Trophoblast cell (in vitro differentiated cells and primary cell): ENCODE data around the gene SSC4D.
"Not testable (repeated sequence)": the region's sequence is repeated elsewhere in the genome, so short reads cannot be mapped to it uniquely, and the experiment has no call there.

ENCODE experiments used
- DNase-seq, 2 donors: peaks; one replicate each; pipeline ENCODE4 v3.0.0-alpha.2; 2016
- H2AFZ ChIP-seq: 2 replicates; pipeline ENCODE4 v1.6.1; 2013; ENCODE audit warnings: low read length, moderate library complexity, mild to moderate bottlenecking; ENCODE audit not compliant: insufficient read depth, poor library complexity
- H2AK5ac ChIP-seq: 2 replicates; pipeline ENCODE4 v1.6.1; 2013; ENCODE audit warnings: mild to moderate bottlenecking, low read length
- H2BK120ac ChIP-seq: 2 replicates; pipeline ENCODE4 v1.6.1; 2013; ENCODE audit warnings: low read length, mild to moderate bottlenecking, moderate library complexity; ENCODE audit not compliant: insufficient read depth, poor library complexity
- H2BK12ac ChIP-seq: 2 replicates; pipeline ENCODE4 v1.6.1; 2013; ENCODE audit warnings: mild to moderate bottlenecking, low read length, moderate library complexity
- H2BK5ac ChIP-seq: 2 replicates; pipeline ENCODE4 v1.6.1; 2013; ENCODE audit warnings: low read length, low read depth, moderate library complexity, mild to moderate bottlenecking; ENCODE audit not compliant: poor library complexity
- H3K14ac ChIP-seq: 2 replicates; pipeline ENCODE4 v1.6.1; 2013; ENCODE audit warnings: mild to moderate bottlenecking, low read length
- H3K18ac ChIP-seq: 2 replicates; pipeline ENCODE4 v1.6.1; 2013; ENCODE audit warnings: mild to moderate bottlenecking, low read length
- H3K23ac ChIP-seq: 2 replicates; pipeline ENCODE4 v1.6.1; 2013; ENCODE audit warnings: low read length
- H3K27ac ChIP-seq: 2 replicates; pipeline ENCODE4 v1.5.1; 2013; ENCODE audit warnings: low read depth, mild to moderate bottlenecking, inconsistent platforms, low read length, moderate library complexity
- H3K27me3 ChIP-seq: 2 replicates; pipeline ENCODE4 v1.6.1; 2013; ENCODE audit warnings: inconsistent platforms, mild to moderate bottlenecking, low read length, moderate library complexity; ENCODE audit not compliant: insufficient read depth
- H3K36me3 ChIP-seq, 2 experiments: 1 replicate in 1 of 2; 2 replicates in 1 of 2; pipeline ENCODE4 v1.6.1; 2013; ENCODE audit warnings: low read length in 2 of 2, mild to moderate bottlenecking in 2 of 2, moderate library complexity in 1 of 2; ENCODE audit not compliant: insufficient read depth in 2 of 2, control insufficient read depth in 1 of 2
- H3K4ac ChIP-seq: 2 replicates; pipeline ENCODE4 v1.6.1; 2013; ENCODE audit warnings: low read depth, mild to moderate bottlenecking, low read length, moderate library complexity
- H3K4me1 ChIP-seq, 2 experiments: 1 replicate in 1 of 2; 2 replicates in 1 of 2; pipeline ENCODE4 v1.6.1; 2013; ENCODE audit warnings: low read length in 2 of 2, mild to moderate bottlenecking in 2 of 2, moderate library complexity in 1 of 2; ENCODE audit not compliant: insufficient read depth in 2 of 2, control insufficient read depth in 1 of 2
- H3K4me2 ChIP-seq: 2 replicates; pipeline ENCODE4 v1.6.1; 2013; ENCODE audit warnings: inconsistent platforms, mild to moderate bottlenecking, low read length, moderate library complexity
- H3K4me3 ChIP-seq: 2 replicates; pipeline ENCODE4 v1.5.1; 2013; ENCODE audit warnings: mild to moderate bottlenecking, low read depth, low read length, inconsistent platforms
- H3K79me1 ChIP-seq: one replicate; pipeline ENCODE4 v1.6.1; 2013; ENCODE audit warnings: low read length
- H3K79me2 ChIP-seq: 2 replicates; pipeline ENCODE4 v1.6.1; 2013; ENCODE audit warnings: low read length, mild to moderate bottlenecking; ENCODE audit not compliant: control insufficient read depth, insufficient read depth, poor library complexity
- H3K9ac ChIP-seq: 2 replicates; pipeline ENCODE4 v1.6.1; 2013; ENCODE audit warnings: mild to moderate bottlenecking, low read length
- H3K9me3 ChIP-seq: 2 replicates; pipeline ENCODE4 v1.6.1; 2013; ENCODE audit warnings: low read depth, mild to moderate bottlenecking, control low read depth, inconsistent platforms, low read length; ENCODE audit not compliant: insufficient read depth
- H4K12ac ChIP-seq: 2 replicates; pipeline ENCODE4 v1.6.1; 2013; ENCODE audit warnings: low read depth, mild to moderate bottlenecking, low read length, moderate library complexity
- H4K8ac ChIP-seq: 2 replicates; pipeline ENCODE4 v1.6.1; 2013; ENCODE audit warnings: low read depth, mild to moderate bottlenecking, low read length, moderate library complexity
- H4K91ac ChIP-seq: one replicate; pipeline ENCODE4 v1.6.1; 2013; ENCODE audit warnings: low read depth, mild to moderate bottlenecking, low read length, moderate library complexity
- WGBS: extraction: QIAGEN DNeasy Blood & Tissue Kit; methylation state at CpG from one replicate; pipeline ENCODE4 v1.1.7; 2013; ENCODE audit warnings: missing lambda C conversion rate; ENCODE audit not compliant: insufficient read length, insufficient coverage; ENCODE audit errors: extremely low coverage; 5-methylcytosine and 5-hydroxymethylcytosine counted together

The SSC4D gene

GRCh38 chr7:76425558-76425957, 16.1 kb upstream of the SSC4D start:
- not testable (repeated sequence) for H3K23ac ChIP-seq, H3K27me3 ChIP-seq, H2BK120ac ChIP-seq, H3K4ac ChIP-seq, H4K12ac ChIP-seq, H3K79me1 ChIP-seq, H3K4me2 ChIP-seq, H2BK5ac ChIP-seq, H4K91ac ChIP-seq, H3K36me3 ChIP-seq, H3K9ac ChIP-seq, H3K18ac ChIP-seq, H2AK5ac ChIP-seq, H3K9me3 ChIP-seq, H3K79me2 ChIP-seq, H4K8ac ChIP-seq, H2AFZ ChIP-seq, H2BK12ac ChIP-seq, H3K27ac ChIP-seq, H3K4me3 ChIP-seq, DNase-seq, H3K14ac ChIP-seq
- H3K4me1 ChIP-seq, result peaks cover 13% of the 10 kb centered on the region in 2 experiments
- no CpG with 5 or more reads among the region's 4 CpGs for WGBS

DNA sequence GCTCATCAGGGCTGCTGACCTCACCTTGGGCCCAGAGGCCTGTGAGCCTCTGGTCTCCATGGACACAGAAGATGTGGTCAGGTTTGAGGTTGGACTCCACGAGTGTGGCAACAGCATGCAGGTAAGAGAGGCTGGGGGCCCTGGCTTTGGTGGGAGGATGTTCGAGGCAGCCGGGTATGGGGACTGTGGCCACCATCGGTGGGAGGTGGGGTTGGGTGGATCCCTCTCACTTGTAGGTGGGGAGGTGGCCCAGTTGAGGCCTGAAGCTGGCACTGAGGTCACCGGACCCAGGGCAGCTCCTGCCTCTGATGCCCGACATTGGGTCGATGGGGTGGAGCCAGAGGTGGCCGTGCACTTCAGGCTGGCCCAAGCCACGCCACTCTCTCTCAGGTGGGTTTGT, 15.7 kb upstream of the SSC4D start:
- Histone ChIP-seq H3K23ac (no peak overlapping the region), H3K4ac (no peak overlapping the region), H3K79me1 (peaks cover 9% of the 10 kb centered on the region), H4K12ac (no peak overlapping the region), H2BK120ac (peak overlapping the region; percentile 1), H4K8ac (no peak overlapping the region), H2BK5ac (no peak overlapping the region), H2BK12ac (peak overlapping the region; percentile 6), H3K4me1 (peaks cover 13% of the 10 kb centered on the region in 2 experiments), H4K91ac (peak overlapping the region; percentile 60), H3K9me3 (no peaks in the 10 kb centered on the region), H3K27ac (no peak overlapping the region), H3K4me3 (no peak overlapping the region), H3K79me2 (no peaks in the 10 kb centered on the region), H3K18ac (no peak overlapping the region), H3K27me3 (no peaks in the 10 kb centered on the region), H3K9ac (no peak overlapping the region), H3K14ac (no peak overlapping the region), H3K36me3 (no peaks in the 10 kb centered on the region), H3K4me2 (no peak overlapping the region), H2AFZ (no peak overlapping the region), H2AK5ac (peak overlapping the region; percentile 18)
- WGBS, result no CpG with 5 or more reads among the region's 9 CpGs
- peak in 1 of 2 donors; percentile 20 for DNase-seq

GRCh38 chr7:76424413-76425111, 15.1 kb upstream of the SSC4D start, which contains the start of gene ZP3:
Gene ZP3, plus strand, starts transcription at chr7:76424950. Its CDS starts 15 bp downstream, at chr7:76424965.
- Histone ChIP-seq H3K27me3 (no peaks in the 10 kb centered on the region), H3K4ac (peak within 1 kb of the TSS; percentile 78), H3K4me2 (no peak within 1 kb of the TSS), H3K27ac (peak within 1 kb of the TSS; percentile 64), H3K9me3 (no peaks in the 10 kb centered on the region), H3K79me2 (no peaks in the 10 kb centered on the region), H2BK120ac (peak within 1 kb of the TSS; percentile 90), H4K91ac (peak within 1 kb of the TSS; percentile 86), H2BK12ac (peak within 1 kb of the TSS; percentile 93), H2BK5ac (peak within 1 kb of the TSS; percentile 57), H3K18ac (peak within 1 kb of the TSS; percentile 48), H4K12ac (no peak within 1 kb of the TSS), H4K8ac (peak within 1 kb of the TSS; percentile 37), H3K4me3 (no peak within 1 kb of the TSS), H3K23ac (no peak within 1 kb of the TSS), H3K79me1 (peaks cover 9% of the 10 kb centered on the region), H3K14ac (peak within 1 kb of the TSS; percentile 71), H3K9ac (no peak within 1 kb of the TSS), H2AFZ (no peak within 1 kb of the TSS), H3K36me3 (no peaks in the 10 kb centered on the region), H2AK5ac (peak within 1 kb of the TSS; percentile 85), H3K4me1 (peaks cover 13% of the 10 kb centered on the region in 2 experiments)
- no CpG with 5 or more reads among the region's 10 CpGs for WGBS
- peak in 1 of 2 donors; percentile 30 for DNase-seq

DNA sequence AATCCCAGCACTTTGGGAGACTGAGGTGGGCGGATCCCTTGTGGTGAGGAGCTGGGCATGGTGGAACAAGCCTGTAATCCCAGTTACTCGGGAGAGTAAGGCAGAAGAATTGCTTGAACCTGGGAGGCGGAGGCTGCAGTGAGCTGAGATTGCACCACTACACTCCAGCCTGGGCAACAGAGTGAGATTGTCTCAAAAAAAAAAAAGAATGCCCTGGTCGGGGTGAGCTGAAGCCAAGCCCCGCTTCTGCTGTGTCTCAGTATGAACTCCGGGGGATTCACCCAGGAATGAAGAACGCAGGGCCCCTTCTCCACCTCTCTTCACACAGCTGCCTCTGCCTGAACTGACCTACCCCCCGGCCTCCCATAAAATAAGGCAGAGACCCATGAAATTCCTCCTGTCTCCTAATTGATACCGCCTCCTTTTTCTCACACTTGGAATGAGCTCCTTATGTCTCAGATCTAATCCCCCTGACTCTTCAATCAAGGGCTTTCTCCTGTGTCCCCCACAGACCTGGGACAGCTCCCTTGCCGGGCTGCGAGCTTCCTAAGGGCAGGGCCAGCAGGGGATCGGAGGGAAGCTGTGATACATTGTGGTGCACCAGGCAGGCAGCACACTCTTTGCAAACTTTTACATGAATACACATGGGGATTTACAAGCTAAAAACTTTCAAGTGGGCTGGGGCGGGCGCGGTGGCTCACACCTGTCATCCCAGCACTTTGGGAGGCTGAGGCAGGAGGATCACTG, 14.3 kb upstream of the SSC4D start:
- peak overlapping the region; percentile 86 for H4K91ac ChIP-seq
- H2BK5ac ChIP-seq, result peak overlapping the region; percentile 57
- no peak overlapping the region for H3K9ac ChIP-seq
- H3K27ac ChIP-seq, result peak overlapping the region; percentile 64
- H3K4me3 ChIP-seq, result no peak overlapping the region
- peak overlapping the region; percentile 93 for H2BK12ac ChIP-seq
- peak overlapping the region; percentile 90 for H2BK120ac ChIP-seq
- no peaks in the 10 kb centered on the region for H3K9me3 ChIP-seq
- no peaks in the 10 kb centered on the region for H3K36me3 ChIP-seq
- WGBS, result no CpG with 5 or more reads among the region's 15 CpGs
- H2AFZ ChIP-seq, result no peak overlapping the region
- H3K4me1 ChIP-seq, result peaks cover 13% of the 10 kb centered on the region in 2 experiments
- peaks cover 9% of the 10 kb centered on the region for H3K79me1 ChIP-seq
- H3K4me2 ChIP-seq, result no peak overlapping the region
- H4K12ac ChIP-seq, result no peak overlapping the region
- H4K8ac ChIP-seq, result peak overlapping the region; percentile 37
- H2AK5ac ChIP-seq, result peak overlapping the region; percentile 85
- peak overlapping the region; percentile 48 for H3K18ac ChIP-seq
- H3K27me3 ChIP-seq, result no peaks in the 10 kb centered on the region
- H3K23ac ChIP-seq, result no peak overlapping the region
- H3K79me2 ChIP-seq, result no peaks in the 10 kb centered on the region
- H3K14ac ChIP-seq, result peak overlapping the region; percentile 71
- peak overlapping the region; percentile 78 for H3K4ac ChIP-seq
- DNase-seq, result peak in 1 of 2 donors; percentile 27
